Measurements from ENCODE around the gene CELF4.

GRCh38 chr18:37249895-37250618 lies 315.5 kb downstream of the CELF4 start:
- TF ChIP-seq POLR2A (IDR thresholded peaks at IDR 0.05) (no peak), CTCF (IDR thresholded peaks at IDR 0.05) (no peak)
